UCSD-AML1 (cell line): ENCODE measurements around the gene WDHD1.
"Not testable (repeated sequence)": the region's sequence is repeated elsewhere in the genome, so short reads cannot be mapped to it uniquely, and the experiment has no call there.

Experiments used
- DNase-seq: peaks from one replicate; lab custom pipeline; 2025; ENCODE audit not compliant: unreplicated experiment; lab: John Stamatoyannopoulos, UW

WDHD1 gene

GRCh38 chr14:54908973-54909372, 117.9 kb downstream of the WDHD1 start:
- not testable (repeated sequence) for DNase-seq

GRCh38 chr14:54908190-54908589, 118.7 kb downstream of the WDHD1 start:
- no peak for DNase-seq

GRCh38 chr14:54906075-54906474, 120.8 kb downstream of the WDHD1 start:
- DNase-seq: no peak

- peak; percentile 81 for DNase-seq
Observed at GRCh38 chr14:54902521-54903420, 124.1 kb downstream of the WDHD1 start, which contains the start of gene GCH1. Gene GCH1 (minus strand): TSS chr14:54902826. CDS start chr14:54902663, 163 bp downstream.

GRCh38 chr14:54902143-54902520, 124.8 kb downstream of the WDHD1 start:
- peak; percentile 70 for DNase-seq

- DNase-seq: no peak
Observed at GRCh38 chr14:54901380-54902142, 125.3 kb downstream of the WDHD1 start.

- DNase-seq: no peak
Observed at GRCh38 chr14:54899573-54899972, 127.3 kb downstream of the WDHD1 start.

- not testable (repeated sequence) for DNase-seq
Observed at GRCh38 chr14:54897809-54898555, 128.9 kb downstream of the WDHD1 start.

- no peak for DNase-seq
Observed at GRCh38 chr14:54895683-54896082, 131.2 kb downstream of the WDHD1 start.

GRCh38 chr14:54894995-54895394, 131.9 kb downstream of the WDHD1 start:
- no peak for DNase-seq

- DNase-seq: no peak
Observed at GRCh38 chr14:54893151-54893760, 133.6 kb downstream of the WDHD1 start.

- DNase-seq: no peak
Observed at GRCh38 chr14:54891471-54892245, 135.2 kb downstream of the WDHD1 start.

GRCh38 chr14:54890788-54891187, 136.1 kb downstream of the WDHD1 start:
- DNase-seq: no peak

GRCh38 chr14:54889919-54890318, 137.0 kb downstream of the WDHD1 start:
- DNase-seq: no peak
